Gastrocnemius medialis (tissue), 4 donors: ENCODE results near the gene TLCD4.

ENCODE experiments used
- POLR2A ChIP-seq, 2 donors: fragments of 450-650 bp; IDR thresholded peaks; one replicate each; pipeline ENCODE4 v1.6.1; 2017; ENCODE audit warnings: antibody characterized with exemption in 2 of 2, mild to moderate bottlenecking in 2 of 2, moderate library complexity in 2 of 2
- TF ChIP-seq, protein P1 (sequence below), 5 experiments: fragments of 450-650 bp in 3 of 5; fragments of 200-600 bp in 2 of 5; sonication (generic) in 2 of 5; IDR thresholded peaks in 4 of 5; conservative IDR thresholded peaks in 1 of 5; 1 replicate in 4 of 5; 2 replicates in 1 of 5; pipeline ENCODE4 v1.5.1; 2016 to 2019; ENCODE audit warnings: antibody characterized with exemption in 5 of 5, mild to moderate bottlenecking in 3 of 5, moderate library complexity in 3 of 5

DNA sequence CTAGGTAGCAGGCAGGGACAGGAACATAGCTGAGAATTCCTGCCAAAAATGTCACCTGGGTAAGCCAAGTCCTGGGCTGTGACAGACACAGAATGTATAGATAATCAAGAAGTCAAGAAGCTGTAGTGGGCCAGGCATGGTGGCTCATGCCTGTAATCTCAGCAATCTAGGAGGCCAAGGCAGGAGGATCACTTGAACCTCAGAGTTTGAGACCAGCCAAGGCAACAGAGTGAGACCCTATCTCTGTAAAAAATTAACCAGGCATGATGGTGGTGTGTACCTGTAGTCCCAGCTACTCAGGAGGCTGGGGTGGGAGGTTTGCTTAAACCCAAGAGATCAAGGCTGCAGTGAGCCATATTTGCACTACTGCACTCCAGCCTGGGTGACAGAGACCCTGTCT lies 41.1 kb upstream of the TLCD4 start:
- TF ChIP-seq, protein P1, sequence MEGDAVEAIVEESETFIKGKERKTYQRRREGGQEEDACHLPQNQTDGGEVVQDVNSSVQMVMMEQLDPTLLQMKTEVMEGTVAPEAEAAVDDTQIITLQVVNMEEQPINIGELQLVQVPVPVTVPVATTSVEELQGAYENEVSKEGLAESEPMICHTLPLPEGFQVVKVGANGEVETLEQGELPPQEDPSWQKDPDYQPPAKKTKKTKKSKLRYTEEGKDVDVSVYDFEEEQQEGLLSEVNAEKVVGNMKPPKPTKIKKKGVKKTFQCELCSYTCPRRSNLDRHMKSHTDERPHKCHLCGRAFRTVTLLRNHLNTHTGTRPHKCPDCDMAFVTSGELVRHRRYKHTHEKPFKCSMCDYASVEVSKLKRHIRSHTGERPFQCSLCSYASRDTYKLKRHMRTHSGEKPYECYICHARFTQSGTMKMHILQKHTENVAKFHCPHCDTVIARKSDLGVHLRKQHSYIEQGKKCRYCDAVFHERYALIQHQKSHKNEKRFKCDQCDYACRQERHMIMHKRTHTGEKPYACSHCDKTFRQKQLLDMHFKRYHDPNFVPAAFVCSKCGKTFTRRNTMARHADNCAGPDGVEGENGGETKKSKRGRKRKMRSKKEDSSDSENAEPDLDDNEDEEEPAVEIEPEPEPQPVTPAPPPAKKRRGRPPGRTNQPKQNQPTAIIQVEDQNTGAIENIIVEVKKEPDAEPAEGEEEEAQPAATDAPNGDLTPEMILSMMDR (IDR thresholded peaks at IDR 0.05 in 4 of 5, conservative IDR thresholded peaks at IDR 0.05 in 1 of 5) = no peak
- no peak for TF ChIP-seq POLR2A (IDR thresholded peaks at IDR 0.05)
